ENCODE data around the gene ATP8B4.

ATP8B4 gene

DNA sequence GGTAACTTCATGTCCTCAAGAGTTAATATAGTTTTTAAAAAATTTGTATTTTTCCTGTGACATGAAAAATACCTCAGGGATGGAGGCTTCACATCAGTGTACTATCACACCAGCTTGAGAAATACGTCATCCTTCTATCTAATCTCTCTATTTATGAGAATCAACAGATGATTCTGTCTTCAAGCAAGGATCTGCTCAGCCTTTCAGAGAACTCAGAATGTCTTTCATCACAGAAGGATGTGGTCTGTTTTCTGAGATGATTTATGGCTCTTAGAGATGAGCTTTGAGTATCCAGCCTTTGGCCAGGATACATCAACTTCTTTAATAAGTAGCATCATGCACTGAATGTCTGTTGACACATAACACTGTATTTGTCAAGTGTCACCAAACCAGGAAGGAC lies 304.3 kb downstream of the ATP8B4 start:
- no peak for DNase-seq (ENCODE audit: low read depth, low spot score)

DNA sequence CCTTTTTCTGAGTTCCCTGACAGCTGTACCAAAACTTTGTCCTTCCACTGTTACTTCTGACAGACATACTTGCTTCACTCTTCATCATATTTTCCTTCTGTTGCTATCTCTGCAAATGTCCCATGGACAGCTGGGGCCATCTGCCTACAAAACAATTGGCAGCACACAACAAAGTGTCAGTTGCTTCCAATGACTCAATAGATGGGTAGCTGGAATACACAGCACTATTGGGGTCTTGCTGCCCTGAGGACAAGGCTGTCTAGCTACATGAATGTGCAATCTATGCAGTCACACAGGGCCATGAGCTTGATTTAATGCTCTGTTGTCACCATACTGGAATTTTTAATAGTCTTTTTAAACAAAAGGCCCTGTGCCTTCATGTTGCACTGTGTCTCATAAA lies 305.4 kb downstream of the ATP8B4 start:
- DNase-seq (ENCODE audit: low read depth, low spot score), result no peak

DNA sequence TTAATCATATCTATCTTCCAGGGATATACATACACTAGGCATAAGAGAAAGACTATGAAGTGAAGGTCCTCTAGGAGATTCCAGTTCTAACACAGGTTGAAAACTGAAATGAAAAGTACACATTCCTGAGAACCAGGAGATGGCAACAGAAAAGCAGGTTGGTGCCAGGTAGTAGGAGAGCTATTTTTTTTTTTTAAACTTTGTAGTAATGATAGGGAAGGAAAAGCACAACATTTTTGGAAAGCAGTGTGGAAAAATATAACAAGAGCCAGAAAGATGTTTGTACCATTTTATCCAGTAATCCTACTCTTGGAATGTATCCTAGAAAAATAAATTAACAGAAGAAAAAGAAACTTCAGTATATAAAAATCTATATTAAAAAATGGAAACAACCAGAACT lies 308.3 kb downstream of the ATP8B4 start:
- DNase-seq (ENCODE audit: low read depth, low spot score), result no peak

DNA sequence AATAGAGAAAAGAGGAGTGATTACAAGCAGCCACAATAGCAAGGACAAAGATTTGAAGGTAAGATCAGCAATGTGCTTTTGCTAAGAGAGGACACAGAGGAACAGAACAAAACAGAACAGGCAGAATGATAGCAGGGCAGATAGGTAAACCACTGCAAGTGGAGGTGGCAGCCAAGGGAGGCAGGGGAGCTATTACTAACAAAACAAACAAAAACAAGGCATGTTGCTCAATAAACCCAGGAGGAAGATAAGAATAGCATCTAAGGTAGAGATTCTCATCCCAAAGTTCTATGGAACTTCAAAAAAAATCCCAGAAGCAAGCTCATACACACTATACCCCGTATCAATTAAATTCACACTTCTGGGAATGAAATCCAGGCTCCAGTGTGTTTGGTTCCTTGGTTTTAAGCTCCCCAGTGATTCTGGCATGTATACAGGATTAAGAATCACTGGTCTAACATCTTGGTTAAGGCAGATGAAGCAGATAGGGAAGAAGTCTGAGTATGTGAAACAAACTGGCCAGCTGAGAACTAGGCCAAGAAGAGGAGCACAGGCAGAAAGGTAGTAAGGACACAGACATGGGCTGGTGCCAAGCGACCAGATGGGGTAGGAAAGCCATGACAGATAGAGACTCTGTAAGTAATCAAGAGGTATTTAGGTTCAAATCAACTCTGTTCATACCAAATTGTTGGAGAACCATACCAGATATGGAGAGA lies 309.0 kb downstream of the ATP8B4 start:
- no peak for DNase-seq (ENCODE audit: low read depth, low spot score)

DNA sequence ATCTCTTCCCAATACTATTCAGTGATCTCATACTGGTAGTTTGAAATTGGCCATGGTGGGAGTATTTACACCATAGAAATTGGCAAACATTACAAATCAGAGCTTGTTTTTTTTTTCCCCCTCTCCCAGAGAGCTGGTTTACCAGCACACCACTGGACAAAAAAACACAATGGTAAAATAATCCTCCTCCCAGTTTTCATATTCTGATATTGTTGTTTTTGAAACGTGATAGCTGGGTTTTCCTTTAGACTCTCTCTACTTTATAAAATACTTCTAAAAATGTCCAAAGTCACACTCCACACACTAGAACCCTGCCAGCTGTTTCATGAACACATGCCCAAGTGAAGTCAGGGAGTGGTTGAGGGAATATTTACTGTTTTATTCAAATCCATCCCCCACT lies 310.7 kb downstream of the ATP8B4 start:
- no peak for DNase-seq (ENCODE audit: low read depth, low spot score)
